Fibroblast of villous mesenchyme (primary cell): ENCODE results near the gene ABCA2. TPM values are rescaled to one million over a fixed set of nuclear protein-coding genes. Genes with fewer than 3 reads are reported as not detected.

Experiments used
- DNase-seq: peaks from one replicate; pipeline ENCODE4 v3.0.0-alpha.2; 2010; ENCODE audit warnings: low read depth
- H3K4me3 ChIP-seq: 2 replicates; pipeline ENCODE4 v1.5.1; 2011; ENCODE audit warnings: low read depth, mild to moderate bottlenecking, low read length
- CTCF ChIP-seq: IDR thresholded peaks from 2 replicates; pipeline ENCODE4 v1.5.1; 2012; ENCODE audit warnings: low read depth, mild to moderate bottlenecking, low read length; ENCODE audit not compliant: insufficient read depth
- total RNA-seq: library from RNA; depleted of rRNA; stranded (reverse); fragments of >200 nt; gene quantifications from 2 replicates; pipeline ENCODE4 v1.2.3, GENCODE V29; 2012

The ABCA2 gene
- total RNA-seq, 1 donor, result 14.7 TPM

DNA sequence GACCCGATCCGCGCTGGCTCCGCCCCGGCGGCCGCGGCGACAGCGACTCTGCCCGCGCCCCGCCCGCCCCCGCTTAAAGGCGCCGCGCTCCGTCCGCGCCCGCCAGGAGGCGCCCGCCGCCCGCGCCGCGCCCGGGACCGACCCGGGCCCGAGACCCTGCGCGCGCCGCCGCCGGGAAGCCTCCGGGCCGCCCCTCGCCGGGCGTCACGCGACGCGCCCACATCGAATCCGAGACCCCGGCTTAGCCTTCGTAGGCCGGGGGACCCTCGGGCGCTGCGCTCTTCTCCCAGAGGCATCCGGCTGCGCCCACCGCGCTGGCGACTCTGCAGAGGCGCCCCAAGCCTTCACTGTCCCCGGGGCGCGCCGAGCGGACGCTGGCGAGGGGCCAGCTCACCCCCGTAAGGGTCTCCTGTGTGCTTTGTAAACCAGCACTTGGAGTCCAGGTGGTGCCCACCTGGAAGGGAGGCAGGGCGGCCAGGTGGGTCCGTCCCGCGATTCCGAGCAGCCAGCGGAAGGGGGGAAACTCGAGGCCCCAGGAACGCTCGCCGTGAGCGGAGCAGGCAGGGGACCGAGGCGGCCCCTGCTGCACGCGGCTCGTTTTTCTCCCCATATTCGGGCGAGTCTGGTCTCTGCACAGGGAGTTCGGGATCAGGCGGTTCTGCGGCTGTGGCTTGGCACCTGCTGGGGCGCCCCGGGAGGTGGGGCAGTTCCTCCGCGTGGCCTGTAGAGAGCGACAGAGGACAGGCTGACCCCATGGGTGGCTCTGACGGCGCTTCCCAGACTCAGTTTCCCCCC is 423 bp upstream of the ABCA2 start:
- peak overlapping the region; percentile 65 for H3K4me3 ChIP-seq
- TF ChIP-seq CTCF, result peak; percentile 36
- peak; percentile 40 for DNase-seq

DNA sequence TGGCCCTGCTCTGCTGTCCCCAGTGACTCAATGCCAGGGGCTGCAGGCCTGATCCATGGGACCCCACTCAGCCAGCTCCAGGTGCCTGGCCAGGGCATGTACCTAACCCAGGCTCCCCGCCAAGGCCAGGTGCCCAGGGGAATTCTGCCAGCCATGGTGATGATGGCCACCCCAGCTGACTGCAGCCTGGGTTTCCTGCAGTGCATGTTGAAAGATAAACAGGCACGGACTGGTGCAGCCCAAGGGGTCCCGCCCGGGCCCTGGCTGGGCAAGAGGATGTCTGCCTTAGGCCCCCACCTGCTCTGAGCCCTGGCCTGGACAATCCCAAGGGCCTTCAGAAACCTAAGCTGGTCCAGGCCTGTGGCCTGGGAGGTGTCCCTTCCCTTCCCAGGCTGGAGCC is 1.2 kb downstream of the ABCA2 start:
- no peak for DNase-seq
- H3K4me3 ChIP-seq, result peak overlapping the region; percentile 7
- no peak for TF ChIP-seq CTCF

DNA sequence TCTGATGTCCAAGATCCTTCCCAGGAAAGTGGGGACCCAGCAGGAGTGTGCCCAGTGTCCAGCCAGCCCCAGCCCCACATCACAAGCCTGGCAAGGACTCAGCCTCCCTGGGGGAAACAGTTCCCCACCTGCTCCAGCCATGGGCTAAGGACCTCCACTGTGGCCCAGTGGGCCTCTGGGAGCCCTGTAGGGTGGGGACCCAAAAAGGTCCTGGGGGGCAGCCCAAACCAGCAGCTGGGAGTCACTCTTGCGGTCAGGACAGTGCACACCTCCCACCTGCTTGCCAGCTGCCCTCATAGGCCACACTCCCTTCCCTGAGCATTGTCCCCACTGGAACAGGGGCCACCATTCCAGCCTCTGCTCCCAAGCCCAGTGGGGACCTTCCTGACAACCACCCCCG is 1.7 kb downstream of the ABCA2 start:
- DNase-seq, result no peak
- no peak overlapping the region for H3K4me3 ChIP-seq
- TF ChIP-seq CTCF, result no peak

DNA sequence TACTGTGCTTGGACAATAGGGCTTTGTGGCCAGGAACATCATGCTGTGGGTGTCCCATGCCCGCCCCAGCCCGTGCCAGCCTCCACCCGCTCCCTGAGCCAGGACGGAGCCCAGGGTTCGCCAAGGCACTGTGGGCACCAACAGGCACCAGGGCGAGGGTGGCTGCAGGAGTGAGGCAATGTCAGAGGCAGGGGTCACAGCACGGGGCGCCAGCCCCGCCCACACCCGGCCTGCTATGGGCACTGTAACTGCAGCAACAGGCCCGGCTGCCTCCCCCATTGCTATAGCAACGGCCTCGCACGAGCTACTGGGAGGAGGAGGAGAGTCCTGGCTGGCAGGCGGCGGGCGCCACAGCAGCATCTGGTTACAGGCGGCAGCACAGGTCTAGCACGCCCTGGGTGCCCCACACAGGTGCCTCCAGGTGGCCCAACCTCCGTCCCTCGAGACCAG is 2.5 kb downstream of the ABCA2 start:
- H3K4me3 ChIP-seq, result no peak overlapping the region

DNA sequence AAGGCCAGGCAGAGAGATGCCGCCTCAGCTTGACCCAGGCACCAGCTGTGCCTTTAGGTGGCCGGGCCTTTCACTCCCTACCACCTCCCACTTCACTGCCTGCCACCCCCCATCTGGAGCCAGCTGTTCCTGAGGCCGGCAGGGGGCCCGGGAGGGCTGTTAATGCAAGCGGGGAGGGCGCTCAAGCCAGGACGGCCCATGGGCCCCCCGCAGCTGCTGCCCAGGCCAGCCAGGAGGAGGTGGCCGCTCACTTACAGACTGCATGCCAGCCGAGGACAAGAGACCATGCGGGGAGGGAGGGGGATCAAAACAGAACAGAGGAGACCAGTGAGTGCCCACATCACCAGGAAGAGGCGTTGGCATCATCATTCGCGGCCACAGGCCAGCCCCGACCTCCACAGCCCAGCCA is 4.5 kb downstream of the ABCA2 start:
- DNase-seq, result no peak
- no peak for TF ChIP-seq CTCF
- H3K4me3 ChIP-seq, result no peak overlapping the region

More for the DNA sequence above, 2.5 kb downstream of the ABCA2 start:
- DNase-seq, result no peak
- no peak for TF ChIP-seq CTCF

- DNase-seq, result peak; percentile 27
- no peak for TF ChIP-seq CTCF
- H3K4me3 ChIP-seq, result no peak overlapping the region
These were observed 4.9 kb downstream of the ABCA2 start for GRCh38 chr9:137023157-137023556.

GRCh38 chr9:137022662-137023008 is 5.4 kb downstream of the ABCA2 start:
- TF ChIP-seq CTCF, result no peak
- DNase-seq, result no peak
- no peak overlapping the region for H3K4me3 ChIP-seq
